PC-9 (cell line): ENCODE data around the gene RALGAPA2.

ENCODE experiments used
- EZH2 ChIP-seq: fragments of 200-600 bp; sonication (generic); IDR thresholded peaks from 2 replicates; pipeline ENCODE4 v1.8.0; 2017; ENCODE audit warnings: antibody characterized with exemption, low read depth
- TF ChIP-seq, protein P1 (sequence below): fragments of 200-600 bp; sonication (generic); conservative IDR thresholded peaks from 2 replicates; pipeline ENCODE4 v1.6.1; 2017; ENCODE audit warnings: mixed run types, antibody characterized with exemption, mild to moderate bottlenecking, moderate library complexity

DNA sequence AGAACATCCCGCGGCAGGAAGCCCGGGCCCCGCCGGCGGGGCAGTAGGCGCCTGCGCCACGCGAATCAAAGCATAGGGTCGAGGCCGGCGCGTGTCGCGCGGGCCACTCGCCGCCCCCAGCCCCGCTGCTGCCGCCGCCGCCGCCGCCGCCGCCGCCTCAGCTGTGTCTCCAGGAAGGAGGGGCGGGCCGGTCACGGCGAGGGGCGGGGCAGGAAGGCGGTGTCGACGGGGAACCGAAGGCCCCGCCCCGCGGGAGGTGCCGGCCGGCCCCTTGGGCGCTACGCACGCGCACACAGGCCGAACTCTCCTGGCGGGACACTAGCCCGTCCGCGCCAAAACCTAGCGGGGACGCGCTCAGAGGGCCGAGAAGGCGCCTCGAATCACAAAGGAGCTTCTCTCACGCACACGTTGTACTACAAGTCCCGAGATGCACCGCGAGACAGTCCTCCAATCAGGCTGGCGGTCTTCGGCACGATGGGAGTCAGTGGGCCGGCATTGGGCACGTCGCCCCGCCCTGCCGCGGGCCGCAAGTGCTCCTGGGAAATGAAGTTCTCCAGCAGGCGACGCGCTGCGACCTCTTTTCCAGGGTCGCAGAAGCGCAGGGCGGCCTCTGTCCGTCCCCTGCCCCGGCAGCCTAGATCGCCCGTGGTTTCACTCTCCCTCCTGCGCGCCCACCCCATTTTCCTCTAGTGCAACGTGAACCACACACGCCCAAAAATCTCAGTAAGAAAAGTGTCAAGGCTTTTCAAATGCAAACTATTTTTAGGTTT is at the start of gene RALGAPA2:
- TF ChIP-seq, protein P1, sequence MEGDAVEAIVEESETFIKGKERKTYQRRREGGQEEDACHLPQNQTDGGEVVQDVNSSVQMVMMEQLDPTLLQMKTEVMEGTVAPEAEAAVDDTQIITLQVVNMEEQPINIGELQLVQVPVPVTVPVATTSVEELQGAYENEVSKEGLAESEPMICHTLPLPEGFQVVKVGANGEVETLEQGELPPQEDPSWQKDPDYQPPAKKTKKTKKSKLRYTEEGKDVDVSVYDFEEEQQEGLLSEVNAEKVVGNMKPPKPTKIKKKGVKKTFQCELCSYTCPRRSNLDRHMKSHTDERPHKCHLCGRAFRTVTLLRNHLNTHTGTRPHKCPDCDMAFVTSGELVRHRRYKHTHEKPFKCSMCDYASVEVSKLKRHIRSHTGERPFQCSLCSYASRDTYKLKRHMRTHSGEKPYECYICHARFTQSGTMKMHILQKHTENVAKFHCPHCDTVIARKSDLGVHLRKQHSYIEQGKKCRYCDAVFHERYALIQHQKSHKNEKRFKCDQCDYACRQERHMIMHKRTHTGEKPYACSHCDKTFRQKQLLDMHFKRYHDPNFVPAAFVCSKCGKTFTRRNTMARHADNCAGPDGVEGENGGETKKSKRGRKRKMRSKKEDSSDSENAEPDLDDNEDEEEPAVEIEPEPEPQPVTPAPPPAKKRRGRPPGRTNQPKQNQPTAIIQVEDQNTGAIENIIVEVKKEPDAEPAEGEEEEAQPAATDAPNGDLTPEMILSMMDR = no peak
- TF ChIP-seq EZH2 = no peak
